Measurements from ENCODE around the gene SLC22A23.

Gene SLC22A23

DNA sequence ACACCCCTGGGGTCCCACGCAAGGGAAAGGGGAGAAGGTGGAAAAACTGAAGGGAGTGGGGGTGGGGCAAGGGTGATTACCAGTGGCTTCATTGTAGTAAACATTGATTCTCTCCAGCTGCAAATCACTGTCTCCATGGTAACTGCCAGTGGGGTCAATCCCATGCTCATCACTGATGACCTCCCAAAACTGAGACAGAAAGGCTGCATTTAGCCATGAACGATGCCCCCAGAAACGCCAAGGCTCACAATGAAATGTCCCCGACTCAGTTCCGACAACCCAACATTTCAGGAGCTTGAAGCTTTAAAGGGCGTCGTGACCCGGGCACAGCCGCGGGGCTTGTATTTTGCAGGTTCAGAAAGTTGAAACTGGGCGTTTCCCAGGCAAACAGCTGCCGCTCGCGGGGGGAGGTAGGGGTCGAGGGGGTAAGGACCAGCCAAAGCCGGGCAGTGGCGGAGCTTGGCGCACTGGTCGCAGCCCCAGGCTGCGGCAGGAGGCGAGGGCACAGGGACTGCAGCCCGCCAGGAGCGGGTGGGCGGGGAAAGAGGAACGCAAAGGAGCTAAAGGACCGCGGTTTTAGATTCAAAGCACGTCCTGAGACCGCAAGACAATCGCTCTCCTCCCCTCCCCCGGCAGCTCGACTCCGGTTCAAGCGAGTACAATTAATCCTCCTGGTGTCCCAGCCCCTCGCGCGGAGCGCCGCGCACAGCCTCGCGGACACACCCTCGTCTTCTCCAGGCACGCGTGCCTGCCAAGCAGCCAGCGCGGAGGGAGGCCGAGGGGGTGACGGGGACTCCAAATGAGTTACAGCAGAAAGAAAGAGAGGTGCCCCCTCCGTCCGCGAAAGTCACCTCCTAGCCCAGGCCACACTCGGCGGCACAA is 230.1 kb downstream of the SLC22A23 start:
- H3K27ac ChIP-seq: no peak overlapping the region
- no peak for TF ChIP-seq CTCF (IDR thresholded peaks at IDR 0.05)
- no peak for TF ChIP-seq ZFX (IDR thresholded peaks at IDR 0.05; ENCODE audit: borderline replicate concordance)

- TF ChIP-seq CTCF (IDR thresholded peaks at IDR 0.05) (no peak), ZFX (IDR thresholded peaks at IDR 0.05; ENCODE audit: borderline replicate concordance) (no peak)
- no peak overlapping the region for H3K27ac ChIP-seq
Observed at GRCh38 chr6:3226042-3226441, 230.8 kb downstream of the SLC22A23 start.

DNA sequence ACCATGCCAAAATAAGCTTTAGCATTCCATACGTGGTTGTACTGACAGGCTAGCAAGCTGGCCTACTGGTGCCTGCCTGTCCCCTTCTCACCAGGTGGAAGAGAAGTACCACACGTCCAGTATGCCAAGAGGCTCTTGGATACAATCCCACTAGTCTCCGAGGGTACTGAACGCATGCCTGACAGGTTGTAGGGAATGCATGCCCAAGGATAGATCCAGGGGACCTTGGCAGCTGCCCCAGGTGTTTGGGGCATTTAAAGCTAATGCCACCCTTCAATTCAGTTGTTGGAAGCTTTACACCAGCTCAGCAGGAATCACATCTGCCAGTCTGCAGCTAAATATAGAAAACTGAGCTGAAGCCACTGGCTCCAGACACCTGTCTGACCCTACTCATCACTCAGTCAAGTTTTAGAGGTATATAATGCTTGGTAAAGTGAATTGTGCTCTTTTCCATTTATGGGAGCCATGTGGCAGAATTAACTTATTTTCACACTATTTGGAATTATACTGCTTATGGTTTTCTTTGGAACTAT is 234.3 kb downstream of the SLC22A23 start:
- no peak for TF ChIP-seq CTCF (IDR thresholded peaks at IDR 0.05)
- no peak overlapping the region for H3K27ac ChIP-seq

DNA sequence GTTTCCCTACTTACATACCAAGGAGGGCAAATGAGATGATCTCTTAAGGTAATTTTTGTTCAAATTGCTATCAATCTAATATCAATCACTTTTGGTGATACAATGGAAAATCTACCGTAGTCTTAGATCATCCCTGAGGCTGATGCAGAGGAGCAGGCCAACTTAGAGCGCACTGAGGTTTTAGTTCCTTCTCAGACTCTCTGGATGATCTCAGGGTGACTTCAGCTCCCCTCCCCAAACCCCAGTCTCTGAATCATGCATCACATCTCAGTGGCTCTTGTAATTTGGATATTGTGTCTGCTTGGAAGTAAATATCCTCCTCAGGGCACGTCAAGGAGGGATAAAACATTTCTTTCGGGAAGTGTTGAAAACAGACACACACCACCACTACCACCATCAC is 235.3 kb downstream of the SLC22A23 start:
- no peak overlapping the region for H3K27ac ChIP-seq
- TF ChIP-seq ZFX (IDR thresholded peaks at IDR 0.05; ENCODE audit: borderline replicate concordance): no peak
- no peak for TF ChIP-seq CTCF (IDR thresholded peaks at IDR 0.05)

DNA sequence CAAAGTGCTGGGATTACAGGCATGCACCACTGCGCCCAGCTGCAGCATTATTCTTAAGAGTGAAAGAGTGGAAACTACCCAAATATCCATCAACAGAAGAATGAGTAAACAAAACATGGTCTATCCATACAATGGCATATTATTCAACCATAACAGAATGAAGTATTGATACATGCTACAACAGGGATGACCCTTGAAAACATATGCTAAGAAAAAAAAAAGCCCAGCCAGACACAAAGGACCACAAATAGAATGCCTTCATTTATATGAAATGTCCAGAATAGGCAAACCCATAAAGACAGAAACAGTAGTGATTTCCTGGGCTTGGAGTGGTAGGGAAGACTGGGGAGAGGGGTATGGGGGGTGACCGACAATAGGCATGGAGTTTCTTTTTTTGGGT is 236.5 kb downstream of the SLC22A23 start:
- no peak for TF ChIP-seq ZFX (IDR thresholded peaks at IDR 0.05; ENCODE audit: borderline replicate concordance)
- no peak for TF ChIP-seq CTCF (IDR thresholded peaks at IDR 0.05)
- H3K27ac ChIP-seq: no peak overlapping the region

Data from 22Rv1 (cell line).